ENCODE results near the gene THRAP3. TPM values are rescaled to one million over a fixed set of nuclear protein-coding genes. Genes with fewer than 3 reads are reported as not detected.
A peak's percentile ranks its signal among the peaks of the same experiment; 100 is the strongest.

Gene THRAP3
- polyA plus RNA-seq, 1 of the 3 experiments (the other 2 are of a cell fraction): 33.7 TPM

DNA sequence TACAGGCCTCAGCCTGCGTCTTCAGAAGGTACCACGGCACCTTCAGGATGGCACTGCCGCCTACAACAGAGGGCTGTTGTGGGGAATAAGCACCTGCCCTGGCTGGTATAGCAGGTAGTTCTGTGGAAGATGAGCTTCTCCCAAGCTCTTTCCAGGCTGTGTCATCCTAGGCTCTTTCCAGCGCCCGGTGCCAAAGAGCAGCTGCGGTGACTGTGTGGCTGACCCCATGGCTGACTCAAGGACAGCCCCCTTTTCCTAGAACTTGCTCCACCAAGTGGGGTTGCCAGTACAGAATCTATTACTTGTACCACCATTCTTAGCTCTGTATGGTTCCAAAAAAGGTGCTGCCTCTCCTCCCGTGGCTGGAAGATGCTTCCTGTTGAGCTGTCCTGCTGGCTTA lies 121.1 kb downstream of the THRAP3 start:
- ChIA-PET CTCF (interaction anchor here (0.8 to 5.7 kb wide), 2 partner anchors 11 to 22 kb away, joined by 3 to 103 read pairs; no protein-coding TSS in a partner anchor), POLR2A (interaction anchor here (0.6 to 1.0 kb wide), 2 partner anchors 60 to 1355 kb away, joined by 3 to 9 read pairs; no protein-coding TSS in a partner anchor)
- Histone ChIP-seq H3F3A (replicated peaks; ENCODE audit: insufficient read depth) (peaks cover 23% of the 10 kb centered on the region), H3K27ac (ENCODE audit: low read depth in 2 of 2, low read length in 1 of 2) (peak overlapping the region in 1 of 2 experiments; percentile 87; a peak in 1 of 4 replicates), H3K4me1 (ENCODE audit: control insufficient read depth in 1 of 2, insufficient read depth in 2 of 2, low read depth in 1 of 2, low read length in 1 of 2) (peaks cover 3 to 28% of the 10 kb centered on the region in 2 experiments; a peak in 3 of 4 replicates), H3K4me3 (ENCODE audit: low read depth in 2 of 2, low read length in 1 of 2) (no peak overlapping the region), H3K36me3 (replicated peaks in 1 of 2; ENCODE audit: control insufficient read depth in 1 of 2, insufficient read depth in 2 of 2, low read length in 1 of 2) (peaks cover 48 to 71% of the 10 kb centered on the region in 2 experiments), H3K9me2 (no peaks in the 10 kb centered on the region), H3K4me2 (no peak overlapping the region), H3K9me3 (no peaks in the 10 kb centered on the region), H3K9ac (no peak overlapping the region), H3K27me3 (ENCODE audit: insufficient read depth) (no peaks in the 10 kb centered on the region), H3K79me2 (ENCODE audit: insufficient read depth) (peaks cover 17% of the 10 kb centered on the region; the same call in 1 of the 2 replicates), H4K20me1 (ENCODE audit: insufficient read depth) (no peaks in the 10 kb centered on the region), H2AFZ (ENCODE audit: low read depth) (no peak overlapping the region)
- no peak for TF ChIP-seq GATA2 (CRISPR knock-in tag; IDR thresholded peaks at IDR 0.05)
- TF ChIP-seq JUND (IDR thresholded peaks at IDR 0.05): no peak
- no peak for TF ChIP-seq TAF1 (IDR thresholded peaks at IDR 0.05; ENCODE audit: borderline replicate concordance, low read depth, low read length)
- no peak for TF ChIP-seq EP300 (IDR thresholded peaks at IDR 0.05; ENCODE audit: borderline replicate concordance in 1 of 2, low read depth in 1 of 2, low read length in 1 of 2)
- no peak for TF ChIP-seq NRF1 (IDR thresholded peaks at IDR 0.05; ENCODE audit: low read depth, low read length)
- TF ChIP-seq, protein P1, sequence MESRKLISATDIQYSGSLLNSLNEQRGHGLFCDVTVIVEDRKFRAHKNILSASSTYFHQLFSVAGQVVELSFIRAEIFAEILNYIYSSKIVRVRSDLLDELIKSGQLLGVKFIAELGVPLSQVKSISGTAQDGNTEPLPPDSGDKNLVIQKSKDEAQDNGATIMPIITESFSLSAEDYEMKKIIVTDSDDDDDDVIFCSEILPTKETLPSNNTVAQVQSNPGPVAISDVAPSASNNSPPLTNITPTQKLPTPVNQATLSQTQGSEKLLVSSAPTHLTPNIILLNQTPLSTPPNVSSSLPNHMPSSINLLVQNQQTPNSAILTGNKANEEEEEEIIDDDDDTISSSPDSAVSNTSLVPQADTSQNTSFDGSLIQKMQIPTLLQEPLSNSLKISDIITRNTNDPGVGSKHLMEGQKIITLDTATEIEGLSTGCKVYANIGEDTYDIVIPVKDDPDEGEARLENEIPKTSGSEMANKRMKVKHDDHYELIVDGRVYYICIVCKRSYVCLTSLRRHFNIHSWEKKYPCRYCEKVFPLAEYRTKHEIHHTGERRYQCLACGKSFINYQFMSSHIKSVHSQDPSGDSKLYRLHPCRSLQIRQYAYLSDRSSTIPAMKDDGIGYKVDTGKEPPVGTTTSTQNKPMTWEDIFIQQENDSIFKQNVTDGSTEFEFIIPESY (IDR thresholded peaks at IDR 0.05; ENCODE audit: borderline replicate concordance, low read depth): no peak
- TF ChIP-seq NFIC (IDR thresholded peaks at IDR 0.05; ENCODE audit: borderline replicate concordance): no peak
- no peak for TF ChIP-seq FOSL2 (IDR thresholded peaks at IDR 0.05; ENCODE audit: borderline replicate concordance, low read depth)
- TF ChIP-seq, protein P2, sequence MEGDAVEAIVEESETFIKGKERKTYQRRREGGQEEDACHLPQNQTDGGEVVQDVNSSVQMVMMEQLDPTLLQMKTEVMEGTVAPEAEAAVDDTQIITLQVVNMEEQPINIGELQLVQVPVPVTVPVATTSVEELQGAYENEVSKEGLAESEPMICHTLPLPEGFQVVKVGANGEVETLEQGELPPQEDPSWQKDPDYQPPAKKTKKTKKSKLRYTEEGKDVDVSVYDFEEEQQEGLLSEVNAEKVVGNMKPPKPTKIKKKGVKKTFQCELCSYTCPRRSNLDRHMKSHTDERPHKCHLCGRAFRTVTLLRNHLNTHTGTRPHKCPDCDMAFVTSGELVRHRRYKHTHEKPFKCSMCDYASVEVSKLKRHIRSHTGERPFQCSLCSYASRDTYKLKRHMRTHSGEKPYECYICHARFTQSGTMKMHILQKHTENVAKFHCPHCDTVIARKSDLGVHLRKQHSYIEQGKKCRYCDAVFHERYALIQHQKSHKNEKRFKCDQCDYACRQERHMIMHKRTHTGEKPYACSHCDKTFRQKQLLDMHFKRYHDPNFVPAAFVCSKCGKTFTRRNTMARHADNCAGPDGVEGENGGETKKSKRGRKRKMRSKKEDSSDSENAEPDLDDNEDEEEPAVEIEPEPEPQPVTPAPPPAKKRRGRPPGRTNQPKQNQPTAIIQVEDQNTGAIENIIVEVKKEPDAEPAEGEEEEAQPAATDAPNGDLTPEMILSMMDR (IDR thresholded peaks at IDR 0.05): no peak
- no peak for TF ChIP-seq MEF2A (IDR thresholded peaks at IDR 0.05; ENCODE audit: borderline replicate concordance, low read depth)
- TF ChIP-seq RXRA (IDR thresholded peaks at IDR 0.05; ENCODE audit: borderline replicate concordance, low read depth): no peak
- TF ChIP-seq CHD2 (IDR thresholded peaks at IDR 0.05; ENCODE audit: low read length, partially characterized antibody): no peak
- TF ChIP-seq TEAD4 (IDR thresholded peaks at IDR 0.05; ENCODE audit: borderline replicate concordance, insufficient read depth): no peak
- no peak for TF ChIP-seq EZH2phosphoT487 (IDR thresholded peaks at IDR 0.05; ENCODE audit: borderline replicate concordance, low read depth)
- no peak for TF ChIP-seq GABPA (IDR thresholded peaks at IDR 0.05; ENCODE audit: low read depth)
- no peak for TF ChIP-seq TCF12 (IDR thresholded peaks at IDR 0.05)
- 100% methylated on average over 2 of the region's 7 CpGs for WGBS (ENCODE audit: low lambda C conversion rate)
- no peak for DNase-seq
